WTC11 (cell line): Measurements from ENCODE around the gene TTC39B. TPM values are rescaled to one million over a fixed set of nuclear protein-coding genes. Genes with fewer than 3 reads are reported as not detected.
A peak's percentile ranks its signal among the peaks of the same experiment; 100 is the strongest.

Source experiments
- ATAC-seq: fragments of 200-7000 bp; cut with Tn5 transposase; 2 replicates; pipeline ENCODE4 v1.10.0; 2021; ENCODE audit warnings: mild to moderate bottlenecking, moderate library complexity
- CTCF ChIA-PET: fragments of 300-600 bp; sonication (Branson Sonifier 250); formaldehyde crosslinking; loops from one replicate; lab custom pipeline; 2021; ENCODE audit warnings: antibody characterized with exemption; lab: Charles Lee
- POLR2A ChIA-PET: fragments of 350-600 bp; sonication (Branson Sonifier 250); formaldehyde crosslinking; loops from one replicate; lab custom pipeline; 2021; ENCODE audit warnings: antibody characterized with exemption; lab: Charles Lee
- DNase-seq: peaks from one replicate; pipeline ENCODE4 v3.0.0; 2021; ENCODE audit warnings: low spot score
- H3K27ac Mint-ChIP-seq: 2 replicates; pipeline ENCODE4 v1.8.0; 2021; ENCODE audit warnings: mixed read lengths
- H3K27me3 Mint-ChIP-seq: 2 replicates; pipeline ENCODE4 v1.8.0; 2021; ENCODE audit warnings: low read depth, mild to moderate bottlenecking, moderate library complexity, mixed read lengths
- H3K36me3 Mint-ChIP-seq: 2 replicates; pipeline ENCODE4 v1.8.0; 2021; ENCODE audit warnings: mixed read lengths
- H3K4me1 Mint-ChIP-seq: 2 replicates; pipeline ENCODE4 v1.8.0; 2022; ENCODE audit warnings: mixed read lengths
- H3K4me3 Mint-ChIP-seq: 2 replicates; pipeline ENCODE4 v1.8.0; 2021; ENCODE audit warnings: mild to moderate bottlenecking, moderate library complexity, mixed read lengths
- H3K9me3 Mint-ChIP-seq: 2 replicates; pipeline ENCODE4 v1.8.0; 2021; ENCODE audit warnings: mixed read lengths
- CREB1 ChIP-seq: sonication (generic); formaldehyde crosslinking; IDR thresholded peaks from 2 replicates; pipeline ENCODE4 v1.8.0; 2023; ENCODE audit warnings: mild to moderate bottlenecking, missing genetic modification reagents
- ELF4 ChIP-seq: sonication (generic); formaldehyde crosslinking; IDR thresholded peaks from 2 replicates; pipeline ENCODE4 v1.8.1; 2022; ENCODE audit warnings: low read depth, mild to moderate bottlenecking, moderate library complexity, missing genetic modification reagents
- FOXJ3 ChIP-seq: sonication (generic); formaldehyde crosslinking; IDR thresholded peaks from 2 replicates; pipeline ENCODE4 v1.9.0; 2021; ENCODE audit warnings: missing genetic modification reagents, mild to moderate bottlenecking, borderline replicate concordance
- FOXK1 ChIP-seq: sonication (generic); formaldehyde crosslinking; IDR thresholded peaks from 2 replicates; pipeline ENCODE4 v1.8.0; 2022; ENCODE audit warnings: mild to moderate bottlenecking, moderate library complexity, missing genetic modification reagents
- FOXP1 ChIP-seq: sonication (generic); formaldehyde crosslinking; IDR thresholded peaks from 2 replicates; pipeline ENCODE4 v1.8.0; 2022; ENCODE audit warnings: missing genetic modification reagents, mild to moderate bottlenecking, moderate library complexity, borderline replicate concordance
- JUN ChIP-seq: sonication (generic); formaldehyde crosslinking; IDR thresholded peaks from 2 replicates; pipeline ENCODE4 v1.8.0; 2023; ENCODE audit warnings: mild to moderate bottlenecking, missing genetic modification reagents
- MXD4 ChIP-seq: fragments of 250-450 bp; sonication (Bioruptor Pico); IDR thresholded peaks from 2 replicates; pipeline ENCODE4 v1.8.0; 2021; ENCODE audit warnings: mild to moderate bottlenecking, moderate library complexity, borderline replicate concordance
- MYBL2 ChIP-seq: sonication (generic); formaldehyde crosslinking; IDR thresholded peaks from 2 replicates; pipeline ENCODE4 v1.8.1; 2023; ENCODE audit warnings: mild to moderate bottlenecking, moderate library complexity, missing genetic modification reagents
- NFE2L1 ChIP-seq: sonication (generic); formaldehyde crosslinking; IDR thresholded peaks from 2 replicates; pipeline ENCODE4 v1.8.1; 2023; ENCODE audit warnings: missing genetic modification reagents
- NFYB ChIP-seq: sonication (generic); formaldehyde crosslinking; conservative IDR thresholded peaks from 2 replicates; pipeline ENCODE4 v1.8.0; 2022; ENCODE audit warnings: low read depth, missing genetic modification reagents
- NR1H2 ChIP-seq: sonication (generic); formaldehyde crosslinking; IDR thresholded peaks from 2 replicates; pipeline ENCODE4 v1.9.0; 2021; ENCODE audit warnings: mild to moderate bottlenecking, moderate library complexity, missing genetic modification reagents
- NR3C1 ChIP-seq: sonication (generic); formaldehyde crosslinking; conservative IDR thresholded peaks from 2 replicates; pipeline ENCODE4 v1.8.1; 2023; ENCODE audit warnings: low read depth, mild to moderate bottlenecking, missing genetic modification reagents
- PRRX2 ChIP-seq: fragments of 250-450 bp; sonication (Bioruptor Pico); IDR thresholded peaks from 2 replicates; pipeline ENCODE4 v1.8.0; 2021; ENCODE audit warnings: mild to moderate bottlenecking
- SOX15 ChIP-seq: fragments of 250-450 bp; sonication (Bioruptor Pico); IDR thresholded peaks from 2 replicates; pipeline ENCODE4 v1.9.0; 2021; ENCODE audit warnings: mild to moderate bottlenecking
- TEAD1 ChIP-seq: sonication (generic); formaldehyde crosslinking; IDR thresholded peaks from 2 replicates; pipeline ENCODE4 v1.8.0; 2022; ENCODE audit warnings: mild to moderate bottlenecking, missing genetic modification reagents
- ZNF121 ChIP-seq: sonication (generic); formaldehyde crosslinking; IDR thresholded peaks from 2 replicates; pipeline ENCODE4 v1.8.0; 2023; ENCODE audit warnings: missing genetic modification reagents
- ZNF396 ChIP-seq: fragments of 250-450 bp; sonication (Bioruptor Pico); IDR thresholded peaks from 2 replicates; pipeline ENCODE4 v1.8.0; 2021; ENCODE audit warnings: mild to moderate bottlenecking, moderate library complexity, borderline replicate concordance
- total RNA-seq: library from RNA; stranded (reverse); gene quantifications from 3 replicates; pipeline ENCODE4 v1.2.3, GENCODE V29; 2021
- TF ChIP-seq, protein P1 (sequence below): sonication (generic); formaldehyde crosslinking; IDR thresholded peaks from 2 replicates; pipeline ENCODE4 v1.8.0; 2023; ENCODE audit warnings: missing genetic modification reagents, mild to moderate bottlenecking, borderline replicate concordance
- TF ChIP-seq, protein P2 (sequence below): sonication (generic); formaldehyde crosslinking; IDR thresholded peaks from 2 replicates; pipeline ENCODE4 v1.8.0; 2022; ENCODE audit warnings: mild to moderate bottlenecking, missing genetic modification reagents
- TF ChIP-seq, protein P3 (sequence below): sonication (generic); formaldehyde crosslinking; IDR thresholded peaks from 2 replicates; pipeline ENCODE4 v1.8.1; 2022; ENCODE audit warnings: mild to moderate bottlenecking, moderate library complexity, missing genetic modification reagents
- TF ChIP-seq, protein P4 (sequence below): sonication (generic); formaldehyde crosslinking; conservative IDR thresholded peaks from 2 replicates; pipeline ENCODE4 v1.8.1; 2022; ENCODE audit warnings: mild to moderate bottlenecking, missing genetic modification reagents
- TF ChIP-seq, protein P5 (sequence below): sonication (generic); formaldehyde crosslinking; IDR thresholded peaks from 2 replicates; pipeline ENCODE4 v1.8.0; 2022; ENCODE audit warnings: mild to moderate bottlenecking, missing genetic modification reagents
- TF ChIP-seq, protein P6 (sequence below): sonication (generic); formaldehyde crosslinking; IDR thresholded peaks from 2 replicates; pipeline ENCODE4 v1.8.1; 2022; ENCODE audit warnings: missing genetic modification reagents, borderline replicate concordance

Gene TTC39B
- total RNA-seq, 1 experiment from 2014 or later = 12.5 TPM

- POLR2A ChIA-PET = interaction anchor here (0.7 kb wide), 1 partner anchor 236 kb away, joined by 4 read pairs; no protein-coding TSS in a partner anchor
- no peak overlapping the region for H3K4me3 Mint-ChIP-seq
- H3K27ac Mint-ChIP-seq = no peak overlapping the region
- CTCF ChIA-PET = interaction anchor here (0.8 kb wide), 1 partner anchor 54 kb away, joined by 3 read pairs; no protein-coding TSS in a partner anchor
- no peak for TF ChIP-seq NFYB
- no peak for TF ChIP-seq JUN
- no peak for TF ChIP-seq NR1H2
- TF ChIP-seq ELF4 (CRISPR knock-in tag) = no peak
- TF ChIP-seq TEAD1 (CRISPR knock-in tag) = no peak
- TF ChIP-seq PRRX2 (CRISPR knock-in tag) = no peak
- no peak for TF ChIP-seq NFE2L1 (CRISPR knock-in tag)
- H3K4me1 Mint-ChIP-seq = peaks cover 19% of the 10 kb centered on the region
- ATAC-seq = no peak
- H3K9me3 Mint-ChIP-seq = no peaks in the 10 kb centered on the region
- peaks cover 12% of the 10 kb centered on the region for H3K36me3 Mint-ChIP-seq
- H3K27me3 Mint-ChIP-seq = no peaks in the 10 kb centered on the region
- no peak for DNase-seq
Measured at GRCh38 chr9:15189481-15189880, 117.5 kb downstream of the TTC39B start.

DNA sequence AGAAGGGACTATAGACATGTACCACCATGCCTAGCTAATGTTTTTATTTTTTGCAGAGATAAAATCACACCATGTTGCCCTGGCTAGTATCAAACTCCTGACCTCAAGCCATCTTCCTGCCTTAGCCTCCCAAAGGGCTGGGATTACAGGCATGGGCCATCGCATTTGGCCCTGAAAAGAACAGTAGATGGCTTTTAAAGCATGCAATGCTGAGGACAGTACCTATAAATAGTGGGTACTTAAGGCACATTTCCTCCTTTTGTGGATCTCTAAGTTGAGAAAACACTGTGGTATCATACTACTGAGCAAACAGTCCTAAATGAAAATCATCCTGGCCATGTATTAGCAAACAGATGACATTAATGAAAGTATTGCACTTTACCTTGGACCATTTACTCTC is 119.4 kb downstream of the TTC39B start:
- no peaks in the 10 kb centered on the region for H3K9me3 Mint-ChIP-seq
- TF ChIP-seq, protein P1, sequence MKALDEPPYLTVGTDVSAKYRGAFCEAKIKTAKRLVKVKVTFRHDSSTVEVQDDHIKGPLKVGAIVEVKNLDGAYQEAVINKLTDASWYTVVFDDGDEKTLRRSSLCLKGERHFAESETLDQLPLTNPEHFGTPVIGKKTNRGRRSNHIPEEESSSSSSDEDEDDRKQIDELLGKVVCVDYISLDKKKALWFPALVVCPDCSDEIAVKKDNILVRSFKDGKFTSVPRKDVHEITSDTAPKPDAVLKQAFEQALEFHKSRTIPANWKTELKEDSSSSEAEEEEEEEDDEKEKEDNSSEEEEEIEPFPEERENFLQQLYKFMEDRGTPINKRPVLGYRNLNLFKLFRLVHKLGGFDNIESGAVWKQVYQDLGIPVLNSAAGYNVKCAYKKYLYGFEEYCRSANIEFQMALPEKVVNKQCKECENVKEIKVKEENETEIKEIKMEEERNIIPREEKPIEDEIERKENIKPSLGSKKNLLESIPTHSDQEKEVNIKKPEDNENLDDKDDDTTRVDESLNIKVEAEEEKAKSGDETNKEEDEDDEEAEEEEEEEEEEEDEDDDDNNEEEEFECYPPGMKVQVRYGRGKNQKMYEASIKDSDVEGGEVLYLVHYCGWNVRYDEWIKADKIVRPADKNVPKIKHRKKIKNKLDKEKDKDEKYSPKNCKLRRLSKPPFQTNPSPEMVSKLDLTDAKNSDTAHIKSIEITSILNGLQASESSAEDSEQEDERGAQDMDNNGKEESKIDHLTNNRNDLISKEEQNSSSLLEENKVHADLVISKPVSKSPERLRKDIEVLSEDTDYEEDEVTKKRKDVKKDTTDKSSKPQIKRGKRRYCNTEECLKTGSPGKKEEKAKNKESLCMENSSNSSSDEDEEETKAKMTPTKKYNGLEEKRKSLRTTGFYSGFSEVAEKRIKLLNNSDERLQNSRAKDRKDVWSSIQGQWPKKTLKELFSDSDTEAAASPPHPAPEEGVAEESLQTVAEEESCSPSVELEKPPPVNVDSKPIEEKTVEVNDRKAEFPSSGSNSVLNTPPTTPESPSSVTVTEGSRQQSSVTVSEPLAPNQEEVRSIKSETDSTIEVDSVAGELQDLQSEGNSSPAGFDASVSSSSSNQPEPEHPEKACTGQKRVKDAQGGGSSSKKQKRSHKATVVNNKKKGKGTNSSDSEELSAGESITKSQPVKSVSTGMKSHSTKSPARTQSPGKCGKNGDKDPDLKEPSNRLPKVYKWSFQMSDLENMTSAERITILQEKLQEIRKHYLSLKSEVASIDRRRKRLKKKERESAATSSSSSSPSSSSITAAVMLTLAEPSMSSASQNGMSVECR (CRISPR knock-in tag) = no peak
- no peak for TF ChIP-seq FOXK1 (CRISPR knock-in tag)
- TF ChIP-seq ZNF121 (CRISPR knock-in tag) = peak; percentile 63; the same call in 1 of the 2 replicates
- TF ChIP-seq MXD4 (CRISPR knock-in tag) = no peak
- TF ChIP-seq, protein P2, sequence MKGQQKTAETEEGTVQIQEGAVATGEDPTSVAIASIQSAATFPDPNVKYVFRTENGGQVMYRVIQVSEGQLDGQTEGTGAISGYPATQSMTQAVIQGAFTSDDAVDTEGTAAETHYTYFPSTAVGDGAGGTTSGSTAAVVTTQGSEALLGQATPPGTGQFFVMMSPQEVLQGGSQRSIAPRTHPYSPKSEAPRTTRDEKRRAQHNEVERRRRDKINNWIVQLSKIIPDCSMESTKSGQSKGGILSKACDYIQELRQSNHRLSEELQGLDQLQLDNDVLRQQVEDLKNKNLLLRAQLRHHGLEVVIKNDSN (CRISPR knock-in tag) = no peak
- no peak for TF ChIP-seq NR3C1 (CRISPR knock-in tag)
- TF ChIP-seq SOX15 (CRISPR knock-in tag) = no peak
- peaks cover 7% of the 10 kb centered on the region for H3K36me3 Mint-ChIP-seq
- H3K27me3 Mint-ChIP-seq = no peaks in the 10 kb centered on the region
- no peak overlapping the region for H3K27ac Mint-ChIP-seq
- peaks cover 19% of the 10 kb centered on the region for H3K4me1 Mint-ChIP-seq
- DNase-seq = no peak
- ChIA-PET CTCF (no interaction called here), POLR2A (no interaction called here)
- H3K4me3 Mint-ChIP-seq = no peak overlapping the region
- peak; percentile 72; the same call in 1 of the 2 replicates for ATAC-seq

GRCh38 chr9:15182730-15183129 is 124.3 kb downstream of the TTC39B start:
- Mint-ChIP-seq H3K4me1 (peaks cover 25% of the 10 kb centered on the region), H3K4me3 (no peak overlapping the region)
- CTCF ChIA-PET = no interaction called here
- TF ChIP-seq FOXP1 (no peak), ZNF396 (CRISPR knock-in tag) (no peak), CREB1 (CRISPR knock-in tag) (no peak), FOXJ3 (CRISPR knock-in tag) (no peak), MYBL2 (CRISPR knock-in tag) (no peak)
- TF ChIP-seq, protein P3, sequence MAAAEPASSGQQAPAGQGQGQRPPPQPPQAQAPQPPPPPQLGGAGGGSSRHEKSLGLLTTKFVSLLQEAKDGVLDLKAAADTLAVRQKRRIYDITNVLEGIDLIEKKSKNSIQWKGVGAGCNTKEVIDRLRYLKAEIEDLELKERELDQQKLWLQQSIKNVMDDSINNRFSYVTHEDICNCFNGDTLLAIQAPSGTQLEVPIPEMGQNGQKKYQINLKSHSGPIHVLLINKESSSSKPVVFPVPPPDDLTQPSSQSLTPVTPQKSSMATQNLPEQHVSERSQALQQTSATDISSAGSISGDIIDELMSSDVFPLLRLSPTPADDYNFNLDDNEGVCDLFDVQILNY (CRISPR knock-in tag) = no peak
- TF ChIP-seq, protein P4, sequence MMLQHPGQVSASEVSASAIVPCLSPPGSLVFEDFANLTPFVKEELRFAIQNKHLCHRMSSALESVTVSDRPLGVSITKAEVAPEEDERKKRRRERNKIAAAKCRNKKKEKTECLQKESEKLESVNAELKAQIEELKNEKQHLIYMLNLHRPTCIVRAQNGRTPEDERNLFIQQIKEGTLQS (CRISPR knock-in tag) = no peak
- TF ChIP-seq, protein P5, sequence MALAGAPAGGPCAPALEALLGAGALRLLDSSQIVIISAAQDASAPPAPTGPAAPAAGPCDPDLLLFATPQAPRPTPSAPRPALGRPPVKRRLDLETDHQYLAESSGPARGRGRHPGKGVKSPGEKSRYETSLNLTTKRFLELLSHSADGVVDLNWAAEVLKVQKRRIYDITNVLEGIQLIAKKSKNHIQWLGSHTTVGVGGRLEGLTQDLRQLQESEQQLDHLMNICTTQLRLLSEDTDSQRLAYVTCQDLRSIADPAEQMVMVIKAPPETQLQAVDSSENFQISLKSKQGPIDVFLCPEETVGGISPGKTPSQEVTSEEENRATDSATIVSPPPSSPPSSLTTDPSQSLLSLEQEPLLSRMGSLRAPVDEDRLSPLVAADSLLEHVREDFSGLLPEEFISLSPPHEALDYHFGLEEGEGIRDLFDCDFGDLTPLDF (CRISPR knock-in tag) = no peak
- TF ChIP-seq, protein P6, sequence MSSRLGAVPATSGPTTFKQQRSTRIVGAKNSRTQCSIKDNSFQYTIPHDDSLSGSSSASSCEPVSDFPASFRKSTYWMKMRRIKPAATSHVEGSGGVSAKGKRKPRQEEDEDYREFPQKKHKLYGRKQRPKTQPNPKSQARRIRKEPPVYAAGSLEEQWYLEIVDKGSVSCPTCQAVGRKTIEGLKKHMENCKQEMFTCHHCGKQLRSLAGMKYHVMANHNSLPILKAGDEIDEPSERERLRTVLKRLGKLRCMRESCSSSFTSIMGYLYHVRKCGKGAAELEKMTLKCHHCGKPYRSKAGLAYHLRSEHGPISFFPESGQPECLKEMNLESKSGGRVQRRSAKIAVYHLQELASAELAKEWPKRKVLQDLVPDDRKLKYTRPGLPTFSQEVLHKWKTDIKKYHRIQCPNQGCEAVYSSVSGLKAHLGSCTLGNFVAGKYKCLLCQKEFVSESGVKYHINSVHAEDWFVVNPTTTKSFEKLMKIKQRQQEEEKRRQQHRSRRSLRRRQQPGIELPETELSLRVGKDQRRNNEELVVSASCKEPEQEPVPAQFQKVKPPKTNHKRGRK (CRISPR knock-in tag) = no peak

More at GRCh38 chr9:15182730-15183129, 124.3 kb downstream of the TTC39B start:
- H3K36me3 Mint-ChIP-seq = peaks cover 9% of the 10 kb centered on the region
- DNase-seq = no peak
- H3K9me3 Mint-ChIP-seq = no peaks in the 10 kb centered on the region
- POLR2A ChIA-PET = no interaction called here
- no peak overlapping the region for H3K27ac Mint-ChIP-seq
- no peaks in the 10 kb centered on the region for H3K27me3 Mint-ChIP-seq
- ATAC-seq = no peak
